H1 (cell line): ENCODE measurements around the gene POLR3H.
"Not testable (repeated sequence)": the region's sequence is repeated elsewhere in the genome, so short reads cannot be mapped to it uniquely, and the experiment has no call there.

ENCODE experiments used
- ATF2 ChIP-seq: IDR thresholded peaks from 2 replicates; pipeline ENCODE4 v1.6.1; 2012; ENCODE audit warnings: low read length, inconsistent platforms
- CEBPB ChIP-seq: IDR thresholded peaks from 2 replicates; pipeline ENCODE4 v1.6.1; 2012; ENCODE audit warnings: low read depth, low read length
- CHD1 ChIP-seq: IDR thresholded peaks from 2 replicates; pipeline ENCODE4 v1.6.1; 2012; ENCODE audit warnings: low read depth, low read length, improper control_type of control experiment
- CTCF ChIP-seq, 3 experiments: IDR thresholded peaks; 1 replicate in 2 of 3; 2 replicates in 1 of 3; pipeline versions ENCODE4 v1.5.1 to v1.6.1; 2011; ENCODE audit warnings: low read length in 3 of 3, mild to moderate bottlenecking in 3 of 3, inconsistent platforms in 2 of 3, low read depth in 1 of 3, moderate library complexity in 1 of 3; ENCODE audit not compliant: insufficient read depth in 1 of 3; ENCODE audit errors: control extremely low read depth in 1 of 3
- EP300 ChIP-seq, 2 experiments: IDR thresholded peaks; 1 replicate in 1 of 2; 2 replicates in 1 of 2; pipeline ENCODE4 v1.6.1; 2011 to 2012; ENCODE audit warnings: low read depth in 2 of 2, low read length in 2 of 2, mild to moderate bottlenecking in 2 of 2, borderline replicate concordance in 1 of 2, inconsistent platforms in 1 of 2, moderate library complexity in 1 of 2
- EZH2 ChIP-seq: fragments of 200-600 bp; sonication (generic); IDR thresholded peaks from 2 replicates; pipeline ENCODE4 v1.7.1; 2012; ENCODE audit warnings: low read depth, mild to moderate bottlenecking, moderate library complexity, low read length, inconsistent platforms; ENCODE audit not compliant: severe bottlenecking
- FOSL1 ChIP-seq: IDR thresholded peaks from 2 replicates; pipeline ENCODE4 v1.6.1; 2011; ENCODE audit warnings: mild to moderate bottlenecking, low read depth, low read length, moderate library complexity; ENCODE audit not compliant: insufficient read depth
- GTF2F1 ChIP-seq: IDR thresholded peaks from 2 replicates; pipeline ENCODE4 v1.6.1; 2012; ENCODE audit warnings: low read depth, low read length, improper control_type of control experiment, borderline replicate concordance
- KDM4A ChIP-seq: IDR thresholded peaks from one replicate; pipeline ENCODE4 v1.7.1; 2012; ENCODE audit warnings: low read depth, mild to moderate bottlenecking, moderate library complexity, low read length, inconsistent platforms; ENCODE audit not compliant: severe bottlenecking
- MAX ChIP-seq: IDR thresholded peaks from 2 replicates; pipeline ENCODE4 v1.6.1; 2012; ENCODE audit warnings: inconsistent platforms
- POLR2A ChIP-seq, 2 experiments: IDR thresholded peaks; 1 replicate in 1 of 2; 2 replicates in 1 of 2; pipeline ENCODE4 v1.6.1; 2011; ENCODE audit warnings: low read depth in 2 of 2, low read length in 2 of 2, mild to moderate bottlenecking in 2 of 2; ENCODE audit errors: control extremely low read depth in 1 of 2
- SIN3A ChIP-seq, 2 experiments: IDR thresholded peaks in 1 of 2; conservative IDR thresholded peaks in 1 of 2; 2 replicates each; pipeline ENCODE4 v1.6.1; 2011 to 2012; ENCODE audit warnings: low read length in 2 of 2, improper control_type of control experiment in 1 of 2, low read depth in 1 of 2, mild to moderate bottlenecking in 1 of 2
- SP2 ChIP-seq: IDR thresholded peaks from 2 replicates; pipeline ENCODE4 v1.6.1; 2012; ENCODE audit warnings: mild to moderate bottlenecking, low read length, inconsistent platforms
- TAF1 ChIP-seq: IDR thresholded peaks from 2 replicates; pipeline ENCODE4 v1.6.1; 2011; ENCODE audit warnings: mild to moderate bottlenecking, low read depth, low read length

GRCh38 chr22:41558241-41558630 is 14.0 kb upstream of the POLR3H start:
- not testable (repeated sequence) for TF ChIP-seq CTCF (IDR thresholded peaks at IDR 0.05; ENCODE audit: control extremely low read depth in 1 of 3, insufficient read depth in 1 of 3, low read depth in 1 of 3, low read length in 3 of 3); KDM4A; CHD1; EZH2; EP300 (IDR thresholded peaks at IDR 0.05; ENCODE audit: borderline replicate concordance in 1 of 2, low read depth in 2 of 2, low read length in 2 of 2); ATF2; CEBPB; TAF1; FOSL1; GTF2F1; MAX; SIN3A (conservative IDR thresholded peaks at IDR 0.05 in 1 of 2, IDR thresholded peaks at IDR 0.05 in 1 of 2; ENCODE audit: low read depth in 1 of 2, low read length in 2 of 2); SP2; POLR2A (IDR thresholded peaks at IDR 0.05; ENCODE audit: control extremely low read depth in 1 of 2, low read depth in 2 of 2, low read length in 2 of 2)
